GM19455 (cell line): ENCODE results near the gene CSAG3.

ENCODE experiments used
- ATAC-seq: cut with Tn5 transposase; IDR thresholded peaks from one replicate; pipeline ENCODE4 v1.9.1; 2021; ENCODE audit not compliant: unreplicated experiment

The CSAG3 gene

DNA sequence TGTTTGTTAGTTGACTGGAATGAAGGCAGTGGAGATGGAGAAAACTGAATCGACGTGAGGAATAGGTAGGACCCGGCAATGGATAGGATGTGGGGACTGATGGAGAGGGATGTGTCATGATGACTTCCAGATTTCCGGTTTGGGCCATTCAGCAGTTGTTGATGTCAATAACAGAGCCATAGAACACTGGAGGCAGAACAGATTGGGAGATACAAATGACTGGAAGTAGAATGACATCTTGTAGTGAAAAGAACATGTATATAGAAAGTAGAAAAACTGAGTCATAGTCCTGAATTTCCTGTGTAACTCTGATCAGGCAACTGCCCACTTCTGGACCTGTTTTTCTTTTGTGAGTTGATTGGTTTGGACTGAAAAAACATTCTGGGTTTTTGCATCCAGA is 47.0 kb downstream of the CSAG3 start:
- ATAC-seq: no peak
